Osteoblast (primary cell): ENCODE data around the gene NUDT1. TPM values are rescaled to one million over a fixed set of nuclear protein-coding genes. Genes with fewer than 3 reads are reported as not detected.
A peak's percentile ranks its signal among the peaks of the same experiment; 100 is the strongest.

ENCODE experiments used
- DNase-seq: peaks from one replicate; pipeline ENCODE4 v3.0.0; 2011; ENCODE audit warnings: low spot score, mixed read lengths; ENCODE audit not compliant: insufficient read length; ENCODE audit errors: missing footprints
- H2AFZ ChIP-seq: 2 replicates; pipeline ENCODE4 v1.6.0; 2011; ENCODE audit warnings: mild to moderate bottlenecking, low read length
- H3K27ac ChIP-seq: 2 replicates; pipeline ENCODE4 v1.5.1; 2011; ENCODE audit warnings: mild to moderate bottlenecking, low read depth, low read length, moderate library complexity
- H3K27me3 ChIP-seq: 2 replicates; pipeline ENCODE4 v1.6.0; 2012; ENCODE audit warnings: mild to moderate bottlenecking, control low read depth, inconsistent platforms, low read length, moderate library complexity; ENCODE audit not compliant: insufficient read depth
- H3K36me3 ChIP-seq: 2 replicates; pipeline ENCODE4 v1.5.1; 2011; ENCODE audit warnings: mild to moderate bottlenecking, low read length, control low read depth, moderate library complexity; ENCODE audit not compliant: insufficient read depth
- H3K4me1 ChIP-seq: 2 replicates; pipeline ENCODE4 v1.5.1; 2011; ENCODE audit warnings: mild to moderate bottlenecking, low read length, control low read depth, moderate library complexity; ENCODE audit not compliant: insufficient read depth
- H3K4me2 ChIP-seq: 2 replicates; pipeline ENCODE4 v1.6.0; 2011; ENCODE audit warnings: mild to moderate bottlenecking, low read length; ENCODE audit not compliant: insufficient read depth
- H3K4me3 ChIP-seq: fragments of 200-600 bp; sonication (generic); 3 replicates; pipeline ENCODE4 v1.5.1; 2012; ENCODE audit warnings: mild to moderate bottlenecking, low read length, inconsistent platforms; ENCODE audit not compliant: insufficient read depth
- H3K79me2 ChIP-seq: 2 replicates; pipeline ENCODE4 v1.6.0; 2012; ENCODE audit warnings: mild to moderate bottlenecking, low read length, control low read depth, inconsistent platforms; ENCODE audit not compliant: insufficient read depth
- H3K9me3 ChIP-seq: 2 replicates; pipeline ENCODE4 v1.5.1; 2011; ENCODE audit warnings: low read depth, low read length, control low read depth
- H4K20me1 ChIP-seq: 2 replicates; pipeline ENCODE4 v1.6.0; 2012; ENCODE audit warnings: mild to moderate bottlenecking, low read length, control low read depth; ENCODE audit not compliant: insufficient read depth
- total RNA-seq: library from RNA; depleted of rRNA; stranded (reverse); fragments of >200 nt; gene quantifications from 2 replicates; pipeline ENCODE4 v1.2.3, GENCODE V29; 2012
- TF ChIP-seq, protein P1 (sequence below): IDR thresholded peaks from 2 replicates; pipeline ENCODE4 v1.5.1; 2011; ENCODE audit warnings: mild to moderate bottlenecking, low read depth, low read length, moderate library complexity; ENCODE audit errors: extremely low read depth

Gene NUDT1
- total RNA-seq, 1 donor: 18.5 TPM

DNA sequence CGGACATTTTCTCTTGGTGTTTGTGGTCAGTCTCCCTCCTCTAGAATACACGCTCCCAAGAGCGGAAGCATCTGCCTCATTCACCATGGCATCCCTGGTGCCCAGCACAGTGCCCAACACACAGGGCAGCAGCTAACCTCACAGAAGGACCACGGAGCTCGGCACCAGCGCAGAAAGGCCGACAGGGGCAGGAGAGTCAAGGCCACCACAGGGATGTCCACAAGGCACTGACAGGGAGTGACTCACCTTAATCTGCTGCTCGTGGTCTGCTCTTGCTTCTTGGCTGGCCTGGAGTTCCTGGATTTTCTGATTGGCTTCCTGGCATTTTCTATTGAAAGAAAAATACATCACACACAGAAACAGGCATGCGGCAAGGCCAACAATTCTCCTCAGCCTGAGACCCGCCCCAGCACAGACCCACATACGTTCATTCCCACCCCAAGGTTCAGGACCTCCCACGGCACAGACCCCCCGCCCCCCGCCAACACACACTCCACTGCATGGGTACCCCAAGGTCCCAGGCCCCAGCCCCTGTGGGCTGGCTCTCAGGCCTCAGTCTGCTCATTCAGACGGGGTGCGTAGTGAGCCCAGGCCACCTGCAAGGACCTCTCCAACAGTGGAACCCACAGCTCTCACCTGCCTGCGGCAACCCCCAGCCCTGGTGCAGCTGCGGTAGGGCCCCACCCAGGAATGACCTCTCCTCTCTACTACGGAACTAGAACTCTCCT lies 24.1 kb upstream of the NUDT1 start:
- H3K4me1 ChIP-seq: no peaks in the 10 kb centered on the region
- peaks cover 2% of the 10 kb centered on the region for H3K79me2 ChIP-seq
- no peak overlapping the region for H3K4me3 ChIP-seq
- H3K27ac ChIP-seq: no peak overlapping the region
- no peak overlapping the region for H3K4me2 ChIP-seq
- no peaks in the 10 kb centered on the region for H3K27me3 ChIP-seq
- DNase-seq: peak; percentile 89
- no peaks in the 10 kb centered on the region for H3K9me3 ChIP-seq
- no peak overlapping the region for H2AFZ ChIP-seq
- peaks cover 22% of the 10 kb centered on the region for H3K36me3 ChIP-seq
- TF ChIP-seq, protein P1, sequence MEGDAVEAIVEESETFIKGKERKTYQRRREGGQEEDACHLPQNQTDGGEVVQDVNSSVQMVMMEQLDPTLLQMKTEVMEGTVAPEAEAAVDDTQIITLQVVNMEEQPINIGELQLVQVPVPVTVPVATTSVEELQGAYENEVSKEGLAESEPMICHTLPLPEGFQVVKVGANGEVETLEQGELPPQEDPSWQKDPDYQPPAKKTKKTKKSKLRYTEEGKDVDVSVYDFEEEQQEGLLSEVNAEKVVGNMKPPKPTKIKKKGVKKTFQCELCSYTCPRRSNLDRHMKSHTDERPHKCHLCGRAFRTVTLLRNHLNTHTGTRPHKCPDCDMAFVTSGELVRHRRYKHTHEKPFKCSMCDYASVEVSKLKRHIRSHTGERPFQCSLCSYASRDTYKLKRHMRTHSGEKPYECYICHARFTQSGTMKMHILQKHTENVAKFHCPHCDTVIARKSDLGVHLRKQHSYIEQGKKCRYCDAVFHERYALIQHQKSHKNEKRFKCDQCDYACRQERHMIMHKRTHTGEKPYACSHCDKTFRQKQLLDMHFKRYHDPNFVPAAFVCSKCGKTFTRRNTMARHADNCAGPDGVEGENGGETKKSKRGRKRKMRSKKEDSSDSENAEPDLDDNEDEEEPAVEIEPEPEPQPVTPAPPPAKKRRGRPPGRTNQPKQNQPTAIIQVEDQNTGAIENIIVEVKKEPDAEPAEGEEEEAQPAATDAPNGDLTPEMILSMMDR: no peak
- H4K20me1 ChIP-seq: peaks cover 5% of the 10 kb centered on the region

DNA sequence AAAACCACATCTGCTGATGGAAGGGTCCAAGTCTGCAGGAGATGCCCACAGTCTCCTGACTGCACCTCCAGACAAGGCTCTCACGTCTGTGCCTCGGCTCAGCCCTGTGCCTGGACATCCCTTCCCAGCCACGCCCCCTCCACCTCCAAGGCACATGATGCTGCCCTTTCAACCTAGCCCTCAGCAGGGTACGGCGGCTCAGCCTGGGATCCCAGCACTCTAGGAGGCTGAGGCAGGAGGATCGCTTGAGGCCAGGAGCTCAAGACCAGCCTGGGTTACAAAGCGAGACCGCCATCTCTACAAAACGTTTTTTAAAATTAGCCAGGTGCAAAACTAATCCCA lies 23.6 kb upstream of the NUDT1 start:
- Histone ChIP-seq H3K79me2 (peaks cover 2% of the 10 kb centered on the region), H3K4me2 (no peak overlapping the region), H3K4me1 (no peaks in the 10 kb centered on the region), H2AFZ (no peak overlapping the region), H4K20me1 (peaks cover 5% of the 10 kb centered on the region), H3K36me3 (peaks cover 21% of the 10 kb centered on the region), H3K4me3 (no peak overlapping the region), H3K27ac (no peak overlapping the region), H3K9me3 (no peaks in the 10 kb centered on the region), H3K27me3 (no peaks in the 10 kb centered on the region)
- peak; percentile 75 for DNase-seq
- TF ChIP-seq, protein P1: no peak

DNA sequence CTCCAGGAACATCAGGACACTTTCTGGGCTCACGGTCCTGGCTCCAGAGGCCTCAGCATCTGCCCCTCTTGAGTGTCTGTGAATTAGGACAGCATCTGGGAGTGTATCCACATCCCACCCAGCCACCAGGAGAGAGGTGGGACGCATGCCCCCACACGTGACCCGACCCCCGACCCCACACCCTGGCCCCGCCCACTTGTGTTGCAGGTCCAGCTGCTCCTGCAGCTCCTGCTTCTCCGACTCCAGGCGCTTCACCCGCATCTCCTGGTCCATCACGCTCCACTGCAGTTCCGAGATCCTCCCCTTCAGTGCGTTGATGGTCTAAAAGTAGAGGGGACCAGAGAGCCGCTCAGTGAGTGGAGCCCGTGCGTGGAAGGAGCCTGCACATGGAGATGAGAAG lies 22.9 kb upstream of the NUDT1 start:
- no peak overlapping the region for H2AFZ ChIP-seq
- TF ChIP-seq, protein P1: no peak
- H3K36me3 ChIP-seq: peaks cover 22% of the 10 kb centered on the region

DNA sequence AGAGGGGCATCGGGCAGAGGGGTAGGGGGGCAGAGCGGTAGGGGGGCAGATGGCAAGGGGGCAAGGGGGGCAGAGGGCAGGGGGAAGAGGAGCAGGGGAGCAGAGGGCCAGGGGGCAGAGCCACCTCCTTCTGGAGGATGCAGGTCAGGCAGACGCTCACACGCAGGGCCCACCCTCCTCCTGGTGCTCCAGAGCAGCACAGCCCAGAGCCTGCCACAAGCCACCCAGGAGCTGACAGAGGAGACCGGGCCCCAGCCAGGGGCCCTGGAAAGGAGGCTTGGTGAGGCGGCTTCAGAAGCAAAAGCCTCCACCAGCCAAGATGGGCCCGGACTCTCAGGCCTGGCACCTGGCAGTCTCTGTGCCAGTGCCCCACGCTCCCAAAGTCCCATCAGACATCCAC lies 22.4 kb upstream of the NUDT1 start:
- Histone ChIP-seq H3K4me3 (no peak overlapping the region), H3K27ac (no peak overlapping the region), H2AFZ (no peak overlapping the region), H3K4me1 (no peaks in the 10 kb centered on the region), H4K20me1 (peaks cover 8% of the 10 kb centered on the region), H3K9me3 (no peaks in the 10 kb centered on the region), H3K4me2 (no peak overlapping the region), H3K27me3 (no peaks in the 10 kb centered on the region), H3K36me3 (peaks cover 27% of the 10 kb centered on the region), H3K79me2 (peaks cover 5% of the 10 kb centered on the region)
- no peak for DNase-seq
- TF ChIP-seq, protein P1: no peak

More for the DNA sequence above, 22.9 kb upstream of the NUDT1 start:
- H3K27ac ChIP-seq: no peak overlapping the region
- no peaks in the 10 kb centered on the region for H3K4me1 ChIP-seq
- H3K79me2 ChIP-seq: peaks cover 4% of the 10 kb centered on the region
- H3K4me2 ChIP-seq: no peak overlapping the region
- peaks cover 8% of the 10 kb centered on the region for H4K20me1 ChIP-seq
- DNase-seq: peak; percentile 36
- H3K27me3 ChIP-seq: no peaks in the 10 kb centered on the region
- H3K9me3 ChIP-seq: no peaks in the 10 kb centered on the region
- no peak overlapping the region for H3K4me3 ChIP-seq
